ENCODE data around the gene SPSB4. TPM values are rescaled to one million over a fixed set of nuclear protein-coding genes. Genes with fewer than 3 reads are reported as not detected.

SPSB4 gene
- polyA plus RNA-seq, 3 donors: 13.8 to 20.0 (median 15.8) TPM

GRCh38 chr3:141170678-141171295 is 119.6 kb downstream of the SPSB4 start:
- DNase-seq (ENCODE audit: extremely low read depth in 1 of 11, low read depth in 9 of 11, low spot score in 4 of 11): no peak

- no peak for DNase-seq (ENCODE audit: extremely low read depth in 1 of 11, low read depth in 9 of 11, low spot score in 4 of 11)
Observed at GRCh38 chr3:141174674-141175073, 123.5 kb downstream of the SPSB4 start.

- DNase-seq (ENCODE audit: extremely low read depth in 1 of 11, low read depth in 9 of 11, low spot score in 4 of 11): no peak
Observed at GRCh38 chr3:141176775-141177174, 125.6 kb downstream of the SPSB4 start.

GRCh38 chr3:141178026-141178425 is 126.9 kb downstream of the SPSB4 start:
- DNase-seq (ENCODE audit: extremely low read depth in 1 of 11, low read depth in 9 of 11, low spot score in 4 of 11): no peak

- no peak for DNase-seq (ENCODE audit: extremely low read depth in 1 of 11, low read depth in 9 of 11, low spot score in 4 of 11)
Observed at GRCh38 chr3:141178551-141178950, 127.4 kb downstream of the SPSB4 start.

GRCh38 chr3:141179983-141180382 is 128.8 kb downstream of the SPSB4 start:
- DNase-seq (ENCODE audit: extremely low read depth in 1 of 11, low read depth in 9 of 11, low spot score in 4 of 11): no peak

- no peak for DNase-seq (ENCODE audit: extremely low read depth in 1 of 11, low read depth in 9 of 11, low spot score in 4 of 11)
Observed at GRCh38 chr3:141181196-141181595, 130.0 kb downstream of the SPSB4 start.

GRCh38 chr3:141181819-141182218 is 130.7 kb downstream of the SPSB4 start:
- DNase-seq (ENCODE audit: extremely low read depth in 1 of 11, low read depth in 9 of 11, low spot score in 4 of 11): no peak

- DNase-seq (ENCODE audit: extremely low read depth in 1 of 11, low read depth in 9 of 11, low spot score in 4 of 11): no peak
Observed at GRCh38 chr3:141183606-141184005, 132.5 kb downstream of the SPSB4 start.

GRCh38 chr3:141184430-141184829 is 133.3 kb downstream of the SPSB4 start:
- no peak for DNase-seq (ENCODE audit: extremely low read depth in 1 of 11, low read depth in 9 of 11, low spot score in 4 of 11)

- DNase-seq (ENCODE audit: extremely low read depth in 1 of 11, low read depth in 9 of 11, low spot score in 4 of 11): no peak
Observed at GRCh38 chr3:141191097-141191749, 140.1 kb downstream of the SPSB4 start.

GRCh38 chr3:141192345-141192744 is 141.2 kb downstream of the SPSB4 start:
- DNase-seq (ENCODE audit: extremely low read depth in 1 of 11, low read depth in 9 of 11, low spot score in 4 of 11): peak; percentile 87 to 97 (median 94)

GRCh38 chr3:141193066-141193830 is 142.1 kb downstream of the SPSB4 start:
- no peak for DNase-seq (ENCODE audit: extremely low read depth in 1 of 11, low read depth in 9 of 11, low spot score in 4 of 11)

Other genes starting within 250 kb of the SPSB4 start
- 100 to 1,000 TPM; 161 to 223 (median 209) TPM for gene SLC25A36, start 109.5 kb upstream of the SPSB4 start, polyA plus RNA-seq (ENCODE audit: insufficient read length in 3 of 3)
- 10 to 100 TPM; 32.2 to 35.6 (median 34.3) TPM for gene PXYLP1, start 180.5 kb downstream of the SPSB4 start, polyA plus RNA-seq (ENCODE audit: insufficient read length in 3 of 3)

All from renal cortex interstitium (tissue), 11 donors.